ENCODE measurements around the gene ZNF346.
A peak's percentile ranks its signal among the peaks of the same experiment; 100 is the strongest.

ZNF346 gene

DNA sequence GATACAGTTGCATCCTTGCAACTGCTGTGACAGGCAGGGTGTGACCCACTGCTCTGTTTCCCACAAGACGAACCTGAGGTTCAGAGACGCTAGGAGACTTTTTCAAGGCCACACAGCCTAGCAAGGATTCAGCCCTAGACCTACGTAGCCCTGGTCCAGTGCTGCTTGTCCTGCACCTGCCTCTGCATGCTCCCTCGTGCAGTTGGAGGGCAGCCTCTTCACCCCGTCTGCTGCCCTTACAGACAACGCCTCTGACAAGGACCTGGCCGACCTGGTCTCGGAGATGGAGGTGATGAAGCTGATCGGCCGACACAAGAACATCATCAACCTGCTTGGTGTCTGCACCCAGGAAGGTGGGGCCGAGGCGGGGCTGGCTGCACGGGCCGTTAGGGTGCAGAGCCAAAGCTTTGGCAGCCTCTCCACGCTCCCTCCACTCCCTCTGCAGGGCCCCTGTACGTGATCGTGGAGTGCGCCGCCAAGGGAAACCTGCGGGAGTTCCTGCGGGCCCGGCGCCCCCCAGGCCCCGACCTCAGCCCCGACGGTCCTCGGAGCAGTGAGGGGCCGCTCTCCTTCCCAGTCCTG is 72.7 kb downstream of the ZNF346 start:
- no peak for DNase-seq (ENCODE audit: low read depth)

DNA sequence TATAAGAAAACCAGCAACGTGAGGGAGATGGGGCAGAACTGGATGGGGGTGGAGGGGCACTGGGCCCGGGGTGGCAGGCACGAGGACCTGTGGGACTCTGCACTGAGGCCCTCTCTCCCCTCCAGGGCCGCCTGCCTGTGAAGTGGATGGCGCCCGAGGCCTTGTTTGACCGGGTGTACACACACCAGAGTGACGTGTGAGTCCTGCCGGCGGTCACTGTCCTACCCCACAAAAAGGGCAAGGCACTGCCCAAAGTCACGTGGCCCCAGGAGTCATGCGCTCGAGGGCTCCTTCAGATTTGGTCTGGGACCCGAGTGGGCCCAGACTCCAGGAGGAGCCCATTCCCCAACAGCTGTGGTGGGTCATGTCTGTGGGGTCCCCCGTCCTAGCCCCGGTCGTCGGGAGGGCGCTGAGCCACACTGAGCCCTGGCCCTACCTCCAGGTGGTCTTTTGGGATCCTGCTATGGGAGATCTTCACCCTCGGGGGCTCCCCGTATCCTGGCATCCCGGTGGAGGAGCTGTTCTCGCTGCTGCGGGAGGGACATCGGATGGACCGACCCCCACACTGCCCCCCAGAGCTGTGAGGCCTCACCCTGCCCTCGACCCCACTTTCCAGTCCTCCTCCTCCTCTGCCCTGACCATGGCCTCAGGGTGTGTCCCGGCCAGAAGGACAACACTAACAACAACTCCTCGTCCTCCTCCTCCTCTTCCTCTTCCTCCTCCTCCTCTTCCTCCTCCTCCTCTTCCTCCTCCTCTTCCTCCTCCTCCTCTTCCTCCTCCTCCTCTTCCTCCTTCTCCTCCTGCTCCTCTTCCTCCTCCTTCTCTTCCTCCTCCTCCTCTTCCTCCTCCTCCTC is 73.9 kb downstream of the ZNF346 start:
- DNase-seq (ENCODE audit: low read depth), result no peak

DNA sequence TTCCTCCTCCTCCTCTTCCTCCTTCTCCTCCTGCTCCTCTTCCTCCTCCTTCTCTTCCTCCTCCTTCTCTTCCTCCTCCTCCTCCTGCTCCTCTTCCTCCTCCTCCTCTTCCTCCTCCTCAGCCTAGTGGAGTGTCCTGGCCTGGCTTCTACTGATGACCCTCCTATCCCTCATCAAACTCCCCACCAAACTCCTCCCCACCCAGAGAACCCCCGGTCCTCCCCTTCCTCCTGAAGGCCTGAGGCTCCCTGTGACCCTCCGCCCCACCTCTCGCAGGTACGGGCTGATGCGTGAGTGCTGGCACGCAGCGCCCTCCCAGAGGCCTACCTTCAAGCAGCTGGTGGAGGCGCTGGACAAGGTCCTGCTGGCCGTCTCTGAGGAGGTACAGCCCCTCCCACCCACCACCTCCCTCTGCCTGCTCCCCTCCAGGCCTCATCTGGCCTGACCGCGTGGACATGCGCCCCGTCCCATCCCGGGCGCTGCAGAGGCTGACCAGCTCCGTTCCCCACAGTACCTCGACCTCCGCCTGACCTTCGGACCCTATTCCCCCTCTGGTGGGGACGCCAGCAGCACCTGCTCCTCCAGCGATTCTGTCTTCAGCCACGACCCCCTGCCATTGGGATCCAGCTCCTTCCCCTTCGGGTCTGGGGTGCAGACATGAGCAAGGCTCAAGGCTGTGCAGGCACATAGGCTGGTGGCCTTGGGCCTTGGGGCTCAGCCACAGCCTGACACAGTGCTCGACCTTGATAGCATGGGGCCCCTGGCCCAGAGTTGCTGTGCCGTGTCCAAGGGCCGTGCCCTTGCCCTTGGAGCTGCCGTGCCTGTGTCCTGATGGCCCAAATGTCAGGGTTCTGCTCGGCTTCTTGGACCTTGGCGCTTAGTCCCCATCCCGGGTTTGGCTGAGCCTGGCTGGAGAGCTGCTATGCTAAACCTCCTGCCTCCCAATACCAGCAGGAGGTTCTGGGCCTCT is 74.8 kb downstream of the ZNF346 start:
- no peak for DNase-seq (ENCODE audit: low read depth)

DNA sequence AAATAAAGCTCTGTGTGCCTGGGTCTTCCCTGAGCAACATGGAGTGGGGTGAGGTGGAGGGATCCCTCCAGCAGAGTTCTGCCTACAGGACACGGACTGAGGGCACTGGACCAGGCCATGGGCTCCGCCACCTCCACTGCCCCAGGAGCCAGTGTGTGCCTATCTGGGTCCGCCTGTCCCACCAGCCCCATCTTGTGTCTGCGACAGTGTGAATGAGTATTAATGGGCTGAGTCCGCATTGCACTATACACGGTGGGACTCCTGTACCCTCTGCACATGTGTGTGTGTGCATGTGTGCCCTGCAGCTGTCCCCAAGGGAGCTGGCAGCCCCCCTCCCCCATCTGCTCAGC is 75.6 kb downstream of the ZNF346 start:
- no peak for DNase-seq (ENCODE audit: low read depth)

DNA sequence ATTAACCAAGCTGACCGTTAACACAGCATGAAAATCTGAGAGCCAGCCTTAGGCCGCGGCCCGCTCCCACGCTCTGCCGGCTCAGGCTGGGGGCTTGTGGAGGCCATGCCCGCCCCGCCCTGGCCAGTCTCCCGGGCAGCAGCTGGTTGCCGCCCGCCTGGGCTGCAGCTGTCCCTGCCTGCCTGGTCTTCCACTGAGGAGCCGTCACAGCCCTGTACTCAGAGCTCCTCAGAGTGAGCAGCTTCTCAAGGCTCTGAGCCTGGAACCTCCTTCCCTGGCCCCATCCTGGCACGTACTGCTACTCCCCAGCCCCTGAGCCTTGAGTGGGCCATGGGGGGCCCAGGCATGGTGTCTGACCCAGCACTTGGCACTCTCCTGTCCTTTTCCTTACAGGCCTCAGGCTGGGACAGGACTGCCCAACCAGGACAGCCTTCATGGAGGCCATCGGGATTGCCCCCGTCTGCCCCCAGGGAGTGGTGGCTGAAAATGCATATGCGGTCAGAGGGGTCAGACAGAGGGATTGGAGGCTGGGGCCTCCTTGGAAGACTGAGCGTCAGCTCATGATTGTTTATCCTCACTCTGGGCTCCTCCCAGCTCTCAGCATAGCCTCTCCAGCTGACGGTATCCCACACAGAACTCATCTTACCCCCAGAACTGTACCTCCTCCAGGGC is 76.1 kb downstream of the ZNF346 start:
- no peak for DNase-seq (ENCODE audit: low read depth)

DNA sequence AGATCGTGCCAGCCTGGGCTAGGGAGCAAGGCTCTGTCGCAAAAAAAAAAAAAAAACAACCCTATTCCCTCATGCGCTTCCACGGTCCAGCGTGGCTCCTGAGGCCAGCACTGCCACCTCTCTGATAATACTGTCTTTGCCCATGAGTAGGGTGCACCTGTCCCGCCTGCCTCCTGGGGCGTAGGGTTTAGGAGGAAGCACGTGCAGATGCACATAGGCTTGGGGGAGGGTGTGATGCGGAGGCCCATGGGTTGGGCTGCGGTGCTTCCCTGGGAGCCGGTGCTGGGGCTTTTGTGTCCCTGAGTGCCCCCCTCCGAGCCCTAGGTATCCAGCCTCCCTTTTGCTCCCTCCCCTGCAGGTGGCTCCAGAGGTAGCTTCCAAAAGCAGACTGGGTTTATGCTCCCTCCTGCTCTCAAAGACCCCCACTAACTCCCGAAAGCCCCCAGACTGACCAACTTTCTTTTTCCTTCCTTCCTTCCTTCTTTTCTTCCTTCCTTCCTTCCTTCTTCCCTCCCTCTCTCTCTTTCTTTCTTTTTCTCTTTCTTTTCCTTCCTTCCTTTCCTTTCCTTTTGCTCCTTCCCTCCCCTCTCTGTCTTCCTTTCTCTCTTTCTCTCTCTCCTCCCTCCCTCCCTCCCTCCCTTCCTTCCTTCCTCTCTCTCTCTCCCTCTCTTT is 77.1 kb downstream of the ZNF346 start:
- no peak for DNase-seq (ENCODE audit: low read depth)

DNA sequence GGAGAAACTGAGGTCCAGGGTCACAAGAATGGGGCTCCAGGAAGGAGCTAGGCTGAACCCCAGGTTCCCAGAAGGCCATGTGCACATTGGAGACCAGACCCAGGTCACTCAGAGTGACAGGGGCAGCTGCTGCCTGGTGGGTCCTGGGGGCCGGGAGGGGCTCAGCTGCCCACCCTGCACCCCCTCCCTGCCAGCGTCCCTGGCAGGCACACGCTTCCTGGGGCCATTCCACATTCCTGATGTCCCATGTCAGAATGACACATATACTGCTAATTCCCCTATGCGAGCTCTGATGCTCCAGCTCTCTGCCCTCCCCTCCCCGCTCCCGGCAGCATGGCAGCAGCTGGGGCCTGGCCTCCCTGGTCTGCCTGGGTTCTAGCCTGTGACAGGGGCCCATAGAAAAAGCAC is 78.2 kb downstream of the ZNF346 start:
- no peak for DNase-seq (ENCODE audit: low read depth)

DNA sequence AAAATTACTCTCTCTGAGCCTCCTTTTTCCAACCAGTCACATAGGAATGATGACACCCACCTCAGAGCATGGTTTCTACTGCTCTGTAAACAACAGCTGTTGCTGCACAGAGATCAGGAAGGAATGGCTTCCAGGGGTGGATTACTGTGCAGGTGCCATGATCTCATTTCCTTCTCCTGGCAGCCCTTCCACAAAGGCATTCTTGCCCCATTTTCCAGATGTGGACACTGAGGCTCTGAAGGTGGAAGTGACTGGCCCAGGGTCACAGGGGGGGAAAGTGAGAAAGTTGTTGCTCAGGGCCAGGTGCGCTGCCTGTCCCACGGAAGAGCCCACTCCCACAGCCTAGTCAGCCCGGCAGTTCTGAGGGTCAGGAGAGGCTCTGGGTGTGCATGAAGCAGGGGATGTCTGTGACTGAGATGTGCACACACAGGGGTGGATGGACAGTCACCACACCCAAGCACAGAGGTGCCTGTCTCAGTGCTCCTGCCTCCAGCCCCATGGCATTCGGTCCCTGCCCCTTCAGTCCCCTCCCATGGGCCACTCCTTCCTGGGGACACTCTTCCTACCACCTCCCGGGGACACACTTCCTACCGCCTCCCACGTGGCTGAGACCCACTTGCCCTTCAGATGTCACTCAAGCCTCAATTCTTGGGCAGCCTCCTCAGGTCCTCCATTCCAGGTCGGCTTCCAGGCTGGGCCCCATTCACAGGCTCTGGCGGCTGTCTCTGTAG is 81.2 kb downstream of the ZNF346 start:
- no peak for DNase-seq (ENCODE audit: low read depth)

DNA sequence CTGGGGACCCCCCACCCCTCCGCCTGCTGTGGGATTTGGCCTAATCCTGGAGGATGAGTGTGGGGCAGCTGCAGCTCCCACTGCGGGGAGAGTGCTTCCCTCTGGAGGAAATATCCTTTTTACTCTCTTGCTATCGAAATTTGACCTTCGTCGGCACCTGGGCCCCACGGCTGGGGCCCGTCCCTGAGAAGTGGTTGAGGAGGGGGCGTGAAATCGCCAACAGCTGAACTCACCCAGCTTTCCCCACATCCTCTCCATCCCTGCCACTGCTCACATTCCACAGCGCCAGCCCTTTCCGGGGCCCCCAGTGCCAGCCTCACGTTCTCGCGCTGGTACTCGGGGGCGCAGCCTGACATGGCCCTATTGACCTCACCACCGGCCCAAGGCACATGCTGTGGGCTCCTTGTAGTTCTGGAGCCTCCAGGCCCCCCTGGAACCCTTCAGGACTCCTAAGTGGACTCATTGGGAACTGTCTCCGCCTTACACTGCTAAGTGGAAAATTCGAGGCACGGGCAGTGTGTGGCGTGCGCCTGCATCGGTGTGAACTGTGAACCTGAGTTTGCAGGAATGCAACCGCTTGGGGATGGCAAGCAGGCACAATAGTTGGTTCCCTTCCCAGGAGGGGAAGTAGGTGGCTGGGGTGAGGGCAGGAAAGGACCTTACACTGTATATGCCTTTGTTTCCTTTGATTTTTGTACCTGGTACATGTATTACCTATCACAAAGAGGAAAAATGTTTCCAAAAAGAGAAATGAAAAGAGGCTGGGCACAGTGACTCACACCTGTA is 83.4 kb downstream of the ZNF346 start:
- no peak for DNase-seq (ENCODE audit: low read depth)

DNA sequence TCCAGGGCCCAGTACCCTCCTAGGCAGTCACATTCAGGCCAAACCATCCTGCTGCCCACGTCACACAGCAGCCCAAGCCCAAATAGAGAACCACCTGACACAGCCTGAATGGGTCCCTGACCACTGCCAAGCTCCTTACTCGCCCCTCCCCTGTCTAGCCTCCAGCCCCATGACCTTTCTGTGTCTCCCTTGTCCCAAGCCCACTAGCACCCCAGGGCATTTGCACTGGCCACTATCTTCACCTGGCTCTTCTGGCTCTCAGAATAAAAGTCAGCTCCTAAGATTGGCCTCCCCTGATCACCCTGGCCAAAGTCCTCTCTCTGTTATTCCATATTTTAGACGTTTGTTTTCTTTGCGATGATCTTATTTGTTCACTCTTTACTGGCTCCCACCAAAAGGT is 84.7 kb downstream of the ZNF346 start:
- DNase-seq (ENCODE audit: low read depth), result no peak

DNA sequence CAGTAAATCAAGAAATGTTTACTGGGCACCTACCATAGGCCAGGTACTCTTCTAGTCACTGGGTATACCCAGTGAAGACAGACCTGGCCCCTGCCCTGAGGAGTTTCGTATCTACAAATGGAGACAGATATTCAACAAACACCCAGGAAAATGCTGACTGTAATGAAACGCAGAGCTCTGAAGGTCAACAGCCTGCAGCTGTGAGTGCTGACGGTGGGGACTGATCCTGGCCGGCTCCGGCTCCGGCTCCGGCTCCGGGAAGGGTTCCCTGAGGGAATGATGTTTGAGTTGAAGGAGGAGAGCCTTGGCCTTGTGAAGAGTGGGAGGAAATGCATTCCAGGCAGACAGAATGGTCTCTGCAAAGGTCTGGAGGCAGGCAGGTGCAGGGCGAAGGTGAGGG is 87.3 kb downstream of the ZNF346 start:
- DNase-seq (ENCODE audit: low read depth), result no peak

DNA sequence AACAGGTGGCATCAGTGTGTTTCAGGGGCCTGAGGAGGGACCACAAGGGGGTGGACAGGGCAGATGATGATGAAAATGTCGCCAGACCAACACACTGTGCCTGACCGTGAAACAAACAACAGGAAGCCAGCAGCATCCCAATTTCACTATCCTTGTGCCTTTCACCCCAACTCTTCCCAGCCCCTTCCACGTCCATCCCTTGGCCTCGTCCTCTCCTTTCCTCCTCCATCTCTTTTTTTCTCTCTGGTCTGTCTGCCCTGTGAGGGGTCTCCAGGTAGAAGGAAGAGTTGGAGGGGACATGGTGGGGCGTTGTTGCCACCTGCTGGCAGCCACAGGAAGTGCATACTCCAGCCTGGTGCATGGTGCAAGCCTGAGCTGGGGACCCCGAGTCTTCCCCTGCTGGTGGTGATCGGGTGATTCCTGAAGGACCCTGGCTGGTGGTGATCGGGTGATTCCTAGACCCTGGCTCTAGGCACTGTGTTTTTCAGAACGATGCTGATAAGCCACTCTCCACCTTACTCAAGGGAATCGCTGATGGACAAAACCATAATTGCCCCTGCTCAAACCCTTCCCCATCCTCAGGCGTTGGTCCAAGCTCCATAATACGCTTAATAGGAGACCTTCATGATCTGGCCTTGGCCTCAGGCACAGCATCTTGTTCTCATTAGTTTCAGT is 89.4 kb downstream of the ZNF346 start:
- DNase-seq (ENCODE audit: low read depth), result peak; percentile 42

DNA sequence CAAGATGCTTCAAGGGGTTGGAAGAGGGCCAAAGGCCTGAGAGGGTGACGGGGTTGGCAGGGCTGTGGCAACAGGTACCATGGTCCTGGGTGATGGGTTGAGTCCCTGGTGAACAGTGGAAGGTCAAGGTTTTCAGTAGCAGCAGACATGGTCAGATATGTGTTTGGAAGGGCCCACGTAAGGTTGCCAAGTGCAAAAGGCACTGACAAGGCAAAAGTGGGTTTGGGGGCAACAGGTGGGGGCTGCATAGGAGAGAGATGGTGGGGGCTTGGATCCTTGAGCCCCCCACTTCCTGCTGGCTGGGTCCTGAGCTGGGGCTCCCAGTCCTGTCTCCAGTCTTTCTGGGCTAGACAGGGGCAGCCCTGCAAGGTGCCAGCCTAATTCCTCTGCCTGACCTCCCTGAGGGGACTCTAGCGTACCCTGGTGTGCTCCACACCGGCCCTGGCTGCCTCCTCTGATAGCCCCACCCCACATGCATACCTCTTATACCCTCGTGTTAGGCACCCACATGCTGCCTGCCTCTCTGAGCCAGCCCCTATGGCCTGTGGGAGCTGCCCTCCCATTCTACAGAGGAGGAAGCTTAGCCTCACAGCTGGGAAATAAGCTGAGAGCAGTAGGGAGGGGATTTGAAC is 90.2 kb downstream of the ZNF346 start:
- no peak for DNase-seq (ENCODE audit: low read depth)

DNA sequence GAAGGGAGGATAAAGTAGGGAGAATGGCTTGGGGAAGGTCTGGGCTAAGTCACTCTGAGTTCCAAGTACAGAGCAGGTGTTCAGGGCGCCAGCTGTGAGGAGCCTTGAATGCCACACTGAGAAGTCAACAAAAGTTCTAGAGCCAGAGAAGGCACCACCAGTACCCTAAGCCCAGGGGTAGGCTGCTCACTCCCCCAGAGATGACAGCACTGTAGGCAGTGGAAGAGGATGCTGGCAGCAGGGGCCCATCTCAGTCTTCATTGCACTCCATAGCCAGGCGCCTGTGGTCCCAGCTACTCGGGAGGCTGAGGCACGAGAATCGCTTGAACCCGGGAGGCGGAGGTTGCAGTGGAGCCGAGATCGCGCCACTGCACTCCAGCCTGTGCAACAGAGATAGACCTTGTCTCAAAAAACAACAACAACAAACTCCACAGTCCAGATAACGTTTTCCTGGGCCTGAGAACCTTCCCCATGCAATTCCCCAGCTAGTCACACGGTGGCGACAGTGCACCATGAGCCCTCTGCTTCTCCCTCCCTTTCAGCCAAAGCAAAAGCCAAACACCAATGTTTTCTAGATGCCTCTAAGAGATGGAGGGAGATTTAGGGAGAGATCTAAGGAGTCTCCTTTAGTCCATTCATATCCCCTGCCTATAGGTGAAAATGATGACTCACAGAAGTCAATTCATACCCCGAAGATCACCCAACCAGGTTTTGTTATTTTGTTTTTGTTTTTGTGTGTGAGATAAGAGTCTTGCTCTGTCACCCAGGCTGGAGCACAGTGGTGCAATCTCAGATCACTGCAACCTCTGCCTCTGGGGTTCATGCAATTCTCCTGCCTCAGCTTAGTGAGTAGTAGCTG is 91.3 kb downstream of the ZNF346 start:
- peak; percentile 47 for DNase-seq (ENCODE audit: low read depth)

DNA sequence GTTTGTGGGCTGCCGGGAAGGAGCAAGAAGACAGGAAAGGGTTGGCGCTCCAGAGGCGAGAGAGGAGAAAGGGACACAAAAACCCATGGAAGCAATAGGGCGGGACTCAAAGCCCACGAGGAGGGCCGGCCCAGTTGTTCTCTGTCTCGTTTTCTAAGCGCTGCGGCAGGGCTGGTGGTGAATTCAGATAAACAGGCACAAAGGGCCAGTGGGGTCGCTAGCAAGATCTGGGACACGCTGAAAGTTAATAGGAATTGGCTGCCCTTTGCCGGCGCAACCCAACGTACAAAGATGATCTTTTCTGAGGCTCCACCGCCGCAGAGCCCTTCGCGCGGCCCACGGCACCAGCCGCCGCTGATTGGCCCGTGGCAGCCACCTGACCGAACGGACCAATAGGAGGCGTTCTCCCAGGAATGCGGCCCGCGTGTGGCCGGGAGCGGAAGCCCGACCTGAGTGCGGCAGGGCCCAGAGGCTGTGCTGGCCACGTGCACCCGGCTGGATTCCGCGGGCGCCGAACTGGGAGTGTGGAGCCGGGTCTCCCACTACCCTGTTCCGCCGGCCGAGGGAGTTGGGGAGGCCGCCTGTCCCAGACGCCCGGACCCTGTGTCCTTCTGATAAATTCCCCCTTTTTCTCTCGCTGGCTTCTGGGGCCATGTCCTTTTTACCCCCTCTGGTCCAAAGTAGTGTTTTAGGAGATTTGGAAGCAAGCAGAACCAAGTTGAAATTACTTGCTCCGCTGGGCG is 94.3 kb downstream of the ZNF346 start:
- DNase-seq (ENCODE audit: low read depth), result peak; percentile 72

DNA sequence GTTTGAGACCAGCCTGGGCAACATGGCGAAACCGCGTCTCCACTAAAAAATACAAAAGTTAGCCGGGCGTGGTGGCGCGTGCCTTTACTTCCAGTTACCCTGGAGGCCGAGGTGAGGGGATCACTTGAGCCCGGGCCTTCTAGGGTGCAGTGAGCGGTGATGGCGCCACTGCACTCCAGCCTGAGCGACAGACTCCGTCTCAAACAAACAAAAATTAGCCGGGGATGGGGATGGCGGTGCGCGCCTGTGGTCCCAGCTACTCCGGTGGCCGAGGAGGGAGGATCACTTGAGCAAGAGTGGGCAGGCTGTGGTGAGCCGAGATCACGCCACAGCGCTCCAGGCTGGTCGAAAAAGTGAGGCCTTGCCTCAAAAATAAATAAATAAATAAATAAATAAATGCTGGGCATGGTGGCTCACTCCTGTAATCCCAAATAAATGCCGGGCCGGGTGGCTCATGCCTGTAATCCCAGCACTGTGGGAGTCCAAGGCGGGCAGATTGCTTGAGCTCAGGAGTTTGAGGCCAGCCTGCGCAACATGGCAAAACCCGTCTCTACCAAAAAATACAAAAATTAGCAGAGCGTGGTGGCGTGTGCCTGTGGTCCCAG is 95.0 kb downstream of the ZNF346 start:
- no peak for DNase-seq (ENCODE audit: low read depth)

DNA sequence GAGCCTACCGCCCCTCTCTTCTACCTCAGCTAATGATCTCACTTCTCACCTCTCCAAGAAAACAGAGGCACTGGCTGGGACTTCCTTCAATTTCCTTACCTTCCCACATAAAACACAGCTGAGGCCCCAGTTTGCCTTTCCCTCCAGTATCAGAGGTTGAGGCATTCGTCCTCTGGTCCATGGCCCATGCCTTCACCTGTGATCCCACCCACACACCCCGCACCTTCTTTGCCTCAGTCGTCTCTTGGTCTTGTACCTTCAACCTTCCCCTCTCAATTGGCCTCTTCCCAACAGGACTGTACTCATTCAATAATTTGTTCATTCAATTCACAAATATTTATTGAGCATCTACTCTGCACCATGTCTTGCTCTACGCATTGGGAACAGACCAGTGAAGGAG is 100.1 kb downstream of the ZNF346 start:
- DNase-seq (ENCODE audit: low read depth), result no peak

Measured in stimulated activated CD8-positive, alpha-beta memory T cell treated with anti-CD3 and anti-CD28 coated beads, Interleukin-12 subunit alpha, Interleukin-12 subunit beta, amount 100 ng/mL, for 4 hours (primary cell).